NCI-H82 treated with DMSO at 0.1 percent for 48 hours (cell line): ENCODE measurements around the gene LETM1.

Source experiments
- DNase-seq: peaks from one replicate; lab custom pipeline; 2025; ENCODE audit not compliant: unreplicated experiment; lab: John Stamatoyannopoulos, UW

The LETM1 gene

DNA sequence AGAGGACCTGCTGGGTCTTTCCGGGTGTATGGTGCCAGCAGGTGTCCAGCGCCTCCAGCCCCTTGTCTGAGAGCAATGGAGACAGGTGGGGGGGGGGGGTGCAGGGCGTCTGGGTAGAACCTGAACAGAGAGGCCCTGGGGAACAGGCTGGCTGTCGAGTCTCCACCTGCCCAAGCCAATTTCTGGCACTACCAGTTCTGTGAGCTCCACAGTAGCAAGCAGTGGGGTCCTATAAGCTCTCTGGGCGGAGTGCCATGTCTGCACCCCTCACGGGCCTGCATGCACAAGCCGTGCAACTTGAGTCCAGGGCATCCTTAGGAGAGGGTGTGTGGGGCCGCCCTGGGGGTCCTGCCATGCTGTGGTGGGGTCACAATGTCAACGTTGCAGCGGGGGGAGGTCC, 72.9 kb downstream of the LETM1 start:
- no peak for DNase-seq

- DNase-seq, result no peak
Measured at GRCh38 chr4:1780435-1780834, 75.5 kb downstream of the LETM1 start.

GRCh38 chr4:1779588-1780382, 76.2 kb downstream of the LETM1 start:
- no peak for DNase-seq

- no peak for DNase-seq
Measured at GRCh38 chr4:1778642-1779392, 77.1 kb downstream of the LETM1 start.

DNA sequence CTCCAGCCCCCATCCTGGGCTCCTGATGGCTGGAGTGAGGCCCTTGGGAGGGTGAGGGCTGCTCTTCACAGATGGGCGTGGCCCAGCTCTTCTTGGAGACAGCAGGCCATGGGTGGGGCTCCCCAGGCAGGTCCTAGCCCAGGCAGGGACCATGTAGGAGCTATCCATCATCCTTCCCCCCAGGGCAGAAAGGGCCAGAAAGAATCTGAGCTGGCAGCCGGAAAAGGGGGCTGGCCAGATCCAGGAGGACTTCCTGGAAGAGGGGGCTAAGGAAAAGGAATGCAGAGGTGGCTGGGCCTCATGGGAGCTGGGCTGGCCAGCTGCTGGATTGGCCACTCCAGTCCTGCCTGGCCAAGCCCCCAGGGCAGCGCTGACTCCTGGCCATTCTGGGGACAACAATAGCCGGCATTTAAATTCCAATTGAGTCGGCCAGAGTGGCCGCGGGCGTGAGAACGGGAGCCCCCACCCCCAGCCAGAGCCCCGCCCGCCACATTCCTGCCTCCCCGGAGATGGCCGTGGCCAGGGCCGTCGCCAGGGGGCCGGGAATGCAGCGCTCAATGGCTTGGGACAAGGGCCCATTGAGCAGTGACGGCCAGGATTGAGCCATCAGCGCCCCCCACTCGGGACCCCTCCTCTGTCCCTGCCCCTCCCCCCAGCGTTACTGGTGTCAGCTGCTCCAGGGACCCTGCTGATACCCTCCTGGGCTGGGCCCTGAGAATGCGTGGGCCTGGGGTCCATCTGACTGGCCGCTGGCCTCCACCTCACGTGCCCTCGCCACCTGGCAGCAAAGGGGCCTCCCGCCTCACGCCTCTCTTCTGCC, 77.9 kb downstream of the LETM1 start:
- no peak for DNase-seq

DNA sequence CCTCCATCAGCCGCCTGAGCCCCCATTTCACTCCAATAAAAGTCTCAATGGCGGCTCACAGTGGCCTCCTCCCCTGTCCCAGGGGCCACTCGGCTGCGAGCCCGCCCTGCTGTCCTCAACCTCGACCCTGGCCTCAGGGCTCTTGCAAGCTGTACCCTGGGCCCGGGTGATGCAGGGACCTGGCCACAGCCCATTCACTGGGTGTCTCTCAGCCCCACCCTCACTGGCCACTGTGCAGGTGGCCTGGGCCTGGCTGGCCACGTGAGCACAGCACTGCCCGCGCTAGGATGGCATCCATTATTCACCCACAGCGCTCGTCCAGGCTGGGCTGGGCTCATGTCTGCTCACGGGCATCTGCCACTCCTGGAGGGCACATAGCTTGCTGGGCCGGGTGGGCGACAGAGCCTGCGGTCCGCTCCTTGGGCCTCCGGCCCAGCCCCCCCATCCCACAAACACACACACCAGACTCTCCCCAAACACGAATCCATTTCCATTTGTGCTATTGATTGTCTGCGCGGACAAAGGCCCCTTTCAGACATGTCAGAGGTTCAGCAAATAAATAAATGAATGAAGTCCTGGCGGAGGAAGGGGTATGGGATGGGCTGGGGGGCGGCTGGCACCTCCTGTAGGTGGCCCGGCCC, 79.3 kb downstream of the LETM1 start:
- DNase-seq, result no peak

GRCh38 chr4:1775731-1776500, 80.0 kb downstream of the LETM1 start:
- DNase-seq, result no peak

- DNase-seq, result no peak
Measured at GRCh38 chr4:1773754-1774153, 82.2 kb downstream of the LETM1 start.

DNA sequence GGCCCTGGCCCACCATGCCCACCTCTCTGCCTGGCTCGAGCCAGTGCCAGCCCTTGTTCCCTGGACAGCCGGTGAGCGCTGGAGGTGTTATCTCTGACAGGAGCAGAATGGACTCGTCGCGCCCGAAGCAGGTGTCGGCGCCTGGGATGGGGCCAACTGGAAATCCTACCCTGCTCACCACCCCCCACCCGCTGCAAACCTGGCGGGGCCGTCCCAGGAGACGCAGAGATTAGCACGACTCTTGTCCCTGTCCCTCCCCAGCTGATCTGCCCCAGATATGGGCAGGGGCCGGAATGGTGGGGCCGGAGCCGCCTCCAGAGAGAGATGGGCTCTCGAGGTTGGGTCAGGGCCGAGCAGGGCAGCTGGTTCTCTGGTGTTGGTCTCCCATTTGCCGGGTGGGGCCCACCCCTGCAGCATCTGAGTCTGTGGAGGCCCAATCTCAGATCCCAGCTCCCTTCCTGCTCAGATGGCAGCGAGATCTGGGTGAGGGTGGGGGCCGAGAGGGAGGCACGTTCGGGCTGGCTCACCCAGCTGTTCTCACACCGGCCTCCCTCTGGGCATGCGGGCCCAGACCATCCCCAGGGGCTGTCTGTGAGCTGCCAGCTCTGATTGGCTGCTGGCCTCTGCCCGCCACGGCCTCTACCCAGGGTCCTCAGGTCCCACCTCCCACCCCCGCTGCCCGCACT, 83.0 kb downstream of the LETM1 start:
- DNase-seq, result peak; percentile 9

- DNase-seq, result no peak
Measured at GRCh38 chr4:1771555-1772305, 84.2 kb downstream of the LETM1 start.

GRCh38 chr4:1770791-1771231, 85.1 kb downstream of the LETM1 start:
- no peak for DNase-seq

DNA sequence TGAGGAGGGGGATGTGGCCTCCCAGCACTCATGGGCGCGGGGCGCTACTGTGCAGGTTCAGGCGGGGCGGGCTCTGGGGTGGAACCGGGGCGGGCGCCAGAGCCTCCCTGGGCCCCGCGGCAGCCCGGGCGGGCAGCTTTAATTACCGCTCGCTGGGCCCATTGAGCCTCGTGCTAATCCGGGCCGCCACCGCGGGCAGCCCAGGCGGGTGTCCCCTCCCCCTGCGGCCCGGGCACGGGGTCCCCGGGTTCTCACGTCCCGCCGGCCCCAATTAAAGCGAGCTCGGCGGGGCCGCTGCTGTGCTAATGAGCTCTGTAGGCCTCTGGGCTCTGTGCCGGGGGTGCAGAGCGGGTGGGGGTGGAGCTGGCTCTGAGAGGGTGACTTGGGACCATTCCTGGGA, 85.7 kb downstream of the LETM1 start:
- no peak for DNase-seq

DNA sequence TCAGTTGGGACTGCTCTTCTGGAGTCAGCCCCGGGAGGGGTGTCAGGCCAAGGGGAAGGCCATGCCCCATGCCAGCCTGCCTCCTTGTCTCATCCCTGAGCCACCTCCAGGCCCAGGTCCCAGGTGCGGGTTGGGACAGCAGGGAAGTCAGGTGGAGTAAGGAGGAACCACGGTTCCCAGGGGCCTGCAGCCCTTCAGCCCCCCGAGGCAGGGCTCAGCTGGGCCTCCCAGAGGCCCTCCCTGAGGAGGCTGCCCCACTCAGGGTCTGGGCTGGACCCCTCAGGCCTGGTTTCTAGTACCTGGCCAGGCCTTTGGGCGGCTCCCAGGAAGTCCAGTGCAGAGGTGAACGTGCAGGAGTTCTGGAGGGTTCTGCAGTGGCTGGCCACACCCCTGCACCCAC, 86.3 kb downstream of the LETM1 start:
- no peak for DNase-seq

DNA sequence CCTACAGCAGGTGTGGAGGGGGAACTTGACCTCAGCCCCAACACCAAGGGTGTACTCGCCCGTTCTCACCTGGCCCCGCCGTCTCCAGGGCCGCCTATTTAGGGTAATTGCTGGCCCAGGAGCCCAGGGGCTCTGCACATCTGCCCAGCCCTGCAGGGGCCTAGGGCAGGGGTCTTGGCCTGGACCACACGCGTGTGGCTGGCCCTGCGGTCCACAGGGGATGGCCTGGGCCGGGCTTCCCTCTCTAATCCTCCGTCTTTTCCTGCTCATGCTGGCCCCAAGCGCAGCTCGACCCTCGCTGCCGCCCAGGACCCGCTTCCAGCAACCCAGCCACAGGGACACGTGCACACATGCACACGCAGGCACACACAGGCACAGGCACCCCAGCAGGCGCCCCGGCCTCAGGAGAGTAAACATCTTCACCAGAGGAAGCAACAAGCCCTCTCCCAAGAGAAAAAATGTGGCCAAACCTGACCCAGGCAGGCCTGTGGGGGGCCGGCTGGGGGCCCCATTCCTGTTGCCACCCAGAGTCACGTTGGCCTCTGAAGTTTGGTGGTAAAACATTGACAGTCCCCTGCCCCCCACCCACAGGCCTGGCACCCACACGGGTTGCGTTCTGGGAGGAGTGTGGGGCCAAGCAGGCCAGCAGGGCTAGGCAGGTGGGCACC, 87.5 kb downstream of the LETM1 start:
- DNase-seq, result no peak

DNA sequence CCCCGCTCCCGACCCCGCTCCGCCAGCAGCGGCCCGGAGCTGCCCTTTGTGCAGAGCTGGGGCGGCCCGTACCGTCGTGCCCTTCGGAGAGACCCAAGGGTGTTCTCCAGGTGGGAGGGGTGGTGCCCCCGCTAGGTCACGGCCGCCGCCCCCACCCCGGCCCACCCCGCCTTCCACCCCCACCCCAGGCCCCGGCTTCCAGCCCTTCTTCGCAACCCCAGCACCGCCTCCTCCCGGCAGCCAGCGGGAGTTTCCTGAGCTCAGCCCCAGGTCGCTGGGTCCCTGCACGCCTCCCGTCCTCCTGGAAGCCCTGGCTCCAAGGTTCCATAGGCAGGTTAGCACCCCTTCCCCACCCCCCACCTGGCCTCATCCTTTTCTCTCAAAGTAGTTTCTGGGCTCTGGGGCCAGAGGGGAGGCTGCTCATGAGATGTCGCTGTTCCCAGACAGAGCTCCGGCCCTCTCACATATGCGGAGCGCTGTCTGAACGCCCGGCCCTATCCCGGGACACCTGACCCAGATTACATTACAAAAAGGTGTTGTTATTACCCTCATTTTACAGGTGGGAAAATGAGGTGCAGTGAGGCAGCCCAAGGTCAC, 88.1 kb downstream of the LETM1 start:
- no peak for DNase-seq

DNA sequence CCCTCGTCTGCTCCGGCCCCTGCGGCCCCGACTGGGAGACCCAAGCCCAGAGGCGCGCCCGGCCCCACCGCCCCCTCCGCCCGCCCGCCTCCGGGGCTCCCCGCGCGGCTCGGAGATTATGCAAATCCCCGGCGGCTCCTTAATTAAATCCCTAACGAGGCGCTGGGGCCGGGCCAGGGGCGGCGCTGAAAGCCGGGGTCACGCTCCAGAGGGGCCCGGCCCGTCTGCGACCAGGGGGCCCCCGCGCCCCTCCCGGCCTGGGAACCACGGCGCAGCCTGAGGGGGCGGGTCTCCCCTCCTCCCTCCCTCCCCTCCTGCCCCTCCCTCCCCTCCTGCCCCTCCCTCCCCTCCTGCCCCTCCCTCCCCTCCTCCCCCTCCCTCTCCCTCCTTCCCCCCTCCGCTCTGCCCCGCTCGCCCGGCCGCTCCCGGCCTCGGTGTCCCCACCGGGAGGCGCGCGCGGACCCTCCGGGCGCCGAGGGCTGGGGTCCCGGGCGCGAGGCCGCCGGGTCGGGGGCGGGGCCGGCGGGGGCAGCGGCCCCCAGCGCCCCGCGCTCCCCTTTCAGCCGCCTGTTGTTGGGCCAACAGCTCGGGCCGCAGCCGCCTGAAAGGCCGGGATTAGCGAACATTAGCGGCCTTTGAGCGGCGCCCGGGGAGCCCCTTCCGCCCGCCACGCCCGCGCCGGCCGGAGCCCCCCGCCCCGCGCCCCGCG, 88.7 kb downstream of the LETM1 start:
- DNase-seq, result peak; percentile 18
